ENCODE data around the gene SND1. TPM values are rescaled to one million over a fixed set of nuclear protein-coding genes. Genes with fewer than 3 reads are reported as not detected.

Gene SND1
- polyA plus RNA-seq, 3 donors: 46.5 to 97.3 (median 79.8) TPM

DNA sequence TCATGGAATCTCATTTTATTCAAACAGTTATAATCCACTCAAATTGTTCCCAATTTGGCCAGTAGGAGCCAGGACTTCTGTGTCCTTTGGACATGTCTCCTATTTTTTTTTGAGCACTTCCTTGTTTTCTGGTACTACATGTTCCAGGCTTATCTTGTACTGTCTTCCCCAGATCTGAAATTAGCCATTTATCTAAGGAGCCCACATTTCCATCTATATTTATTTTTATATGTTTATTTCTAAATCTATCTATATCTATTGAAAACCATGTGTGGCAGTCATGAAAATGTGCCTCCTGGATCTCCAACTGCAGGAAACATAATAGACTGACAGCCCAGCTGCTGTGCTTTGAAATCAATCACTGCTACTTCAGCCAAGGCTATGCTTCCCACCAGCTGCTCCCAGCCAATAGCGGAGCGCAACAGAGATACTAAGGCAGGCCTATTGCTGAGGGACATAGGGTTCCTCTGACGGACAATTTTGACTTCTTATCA, 232.1 kb downstream of the SND1 start:
- peak overlapping the region in 1 of 7 donors; percentile 63 for H3K27ac Mint-ChIP-seq
- intact Hi-C loops (cut with micrococcal nuclease): no loop called here
- WGBS (ENCODE audit: insufficient coverage): 100% methylated on average over 3 of the region's 3 CpGs

DNA sequence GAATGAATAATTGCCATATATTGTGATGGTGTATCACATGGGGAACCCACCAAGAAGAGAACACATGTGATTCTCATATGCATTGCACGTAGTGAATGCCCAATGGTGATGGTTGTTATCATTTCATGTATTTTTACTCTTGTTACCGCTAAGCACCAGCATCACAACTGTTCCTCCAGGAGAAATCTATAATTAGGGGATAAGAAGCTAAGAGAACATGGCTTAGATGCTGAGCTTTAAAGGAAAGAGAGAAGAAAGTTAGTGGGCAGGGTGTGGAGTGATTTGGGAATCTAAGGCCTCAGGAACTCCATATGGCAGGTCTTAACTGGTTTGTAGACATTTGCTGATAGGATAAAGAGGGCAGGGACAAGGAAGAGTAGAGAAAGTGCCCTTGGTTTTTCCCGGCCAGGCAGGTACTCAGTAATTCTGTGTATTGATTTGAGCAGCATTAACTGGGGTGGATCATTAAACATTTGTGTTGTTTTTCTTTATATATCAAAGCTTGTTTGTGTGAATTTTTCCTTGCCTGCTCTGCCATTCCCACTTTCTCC, 233.3 kb downstream of the SND1 start:
- Mint-ChIP-seq H3K4me1 (peaks cover 21% of the 10 kb centered on the region), H3K36me3 (peaks cover 40 to 42% of the 10 kb centered on the region in 2 donors), H3K9me3 (no peaks in the 10 kb centered on the region), H3K27me3 (ENCODE audit: low read depth in 3 of 3) (peaks cover 0 to 3% (median 0%) of the 10 kb centered on the region in 3 donors), H3K4me3 (no peak overlapping the region), H3K27ac (peak overlapping the region in 3 of 7 donors; percentile 5 to 45 (median 25))
- Histone ChIP-seq H3K27ac (ENCODE audit: low read depth in 1 of 2, low read length in 2 of 2) (no peak overlapping the region), H4K20me1 (ENCODE audit: insufficient read depth, low read length) (peaks cover 37% of the 10 kb centered on the region), H3K36me3 (replicated peaks in 1 of 2; ENCODE audit: control insufficient read depth in 1 of 2, insufficient read depth in 2 of 2, low read length in 2 of 2) (peaks cover 15 to 31% of the 10 kb centered on the region in 2 donors), H3K27me3 (ENCODE audit: control insufficient read depth in 2 of 2, insufficient read depth in 2 of 2, low read length in 2 of 2) (no peaks in the 10 kb centered on the region), H3K9ac (ENCODE audit: insufficient read depth, low read length, poor library complexity, severe bottlenecking) (no peak overlapping the region), H3K4me3 (replicated peaks in 1 of 3; ENCODE audit: low read depth in 2 of 3, low read length in 3 of 3) (no peak overlapping the region), H3K4me1 (ENCODE audit: control insufficient read depth in 1 of 2, insufficient read depth in 2 of 2, low read length in 2 of 2) (peaks cover 2 to 3% of the 10 kb centered on the region in 2 donors), H3K79me2 (ENCODE audit: insufficient read depth, low read length) (peaks cover 18% of the 10 kb centered on the region), H3K4me2 (replicated peaks; ENCODE audit: extremely low read depth, low read length, poor library complexity, severe bottlenecking) (no peak overlapping the region), H3K9me3 (replicated peaks in 1 of 2; ENCODE audit: control insufficient read depth in 1 of 2, insufficient read depth in 1 of 2, low read length in 2 of 2) (no peaks in the 10 kb centered on the region), H2AFZ (ENCODE audit: insufficient read depth, low read depth, low read length, poor library complexity, severe bottlenecking) (no peak overlapping the region)
- DNase-seq: no peak
- intact Hi-C loops (cut with micrococcal nuclease): no loop called here
- TF ChIP-seq, protein P1, sequence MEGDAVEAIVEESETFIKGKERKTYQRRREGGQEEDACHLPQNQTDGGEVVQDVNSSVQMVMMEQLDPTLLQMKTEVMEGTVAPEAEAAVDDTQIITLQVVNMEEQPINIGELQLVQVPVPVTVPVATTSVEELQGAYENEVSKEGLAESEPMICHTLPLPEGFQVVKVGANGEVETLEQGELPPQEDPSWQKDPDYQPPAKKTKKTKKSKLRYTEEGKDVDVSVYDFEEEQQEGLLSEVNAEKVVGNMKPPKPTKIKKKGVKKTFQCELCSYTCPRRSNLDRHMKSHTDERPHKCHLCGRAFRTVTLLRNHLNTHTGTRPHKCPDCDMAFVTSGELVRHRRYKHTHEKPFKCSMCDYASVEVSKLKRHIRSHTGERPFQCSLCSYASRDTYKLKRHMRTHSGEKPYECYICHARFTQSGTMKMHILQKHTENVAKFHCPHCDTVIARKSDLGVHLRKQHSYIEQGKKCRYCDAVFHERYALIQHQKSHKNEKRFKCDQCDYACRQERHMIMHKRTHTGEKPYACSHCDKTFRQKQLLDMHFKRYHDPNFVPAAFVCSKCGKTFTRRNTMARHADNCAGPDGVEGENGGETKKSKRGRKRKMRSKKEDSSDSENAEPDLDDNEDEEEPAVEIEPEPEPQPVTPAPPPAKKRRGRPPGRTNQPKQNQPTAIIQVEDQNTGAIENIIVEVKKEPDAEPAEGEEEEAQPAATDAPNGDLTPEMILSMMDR (IDR thresholded peaks at IDR 0.05): no peak
- WGBS (ENCODE audit: insufficient coverage): no CpG with 5 or more reads among the region's 3 CpGs

More for the DNA sequence above, 232.1 kb downstream of the SND1 start:
- H3K4me3 ChIP-seq (replicated peaks in 1 of 3; ENCODE audit: low read depth in 2 of 3, low read length in 3 of 3): no peak overlapping the region
- no peak overlapping the region for H2AFZ ChIP-seq (ENCODE audit: insufficient read depth, low read depth, low read length, poor library complexity, severe bottlenecking)
- no peak for DNase-seq
- H3K4me2 ChIP-seq (replicated peaks; ENCODE audit: extremely low read depth, low read length, poor library complexity, severe bottlenecking): no peak overlapping the region
- H3K27me3 Mint-ChIP-seq (ENCODE audit: low read depth in 3 of 3): peaks cover 0 to 3% (median 0%) of the 10 kb centered on the region in 3 donors
- H3K27me3 ChIP-seq (ENCODE audit: control insufficient read depth in 2 of 2, insufficient read depth in 2 of 2, low read length in 2 of 2): no peaks in the 10 kb centered on the region
- no peaks in the 10 kb centered on the region for H3K9me3 ChIP-seq (replicated peaks in 1 of 2; ENCODE audit: control insufficient read depth in 1 of 2, insufficient read depth in 1 of 2, low read length in 2 of 2)
- H3K27ac ChIP-seq (ENCODE audit: low read depth in 1 of 2, low read length in 2 of 2): no peak overlapping the region
- no peaks in the 10 kb centered on the region for H3K9me3 Mint-ChIP-seq
- peaks cover 32% of the 10 kb centered on the region in 2 donors for H3K36me3 Mint-ChIP-seq
- peaks cover 49% of the 10 kb centered on the region for H4K20me1 ChIP-seq (ENCODE audit: insufficient read depth, low read length)
- peaks cover 15 to 21% of the 10 kb centered on the region in 2 donors for H3K36me3 ChIP-seq (replicated peaks in 1 of 2; ENCODE audit: control insufficient read depth in 1 of 2, insufficient read depth in 2 of 2, low read length in 2 of 2)
- no peaks in the 10 kb centered on the region for H3K4me1 ChIP-seq (ENCODE audit: control insufficient read depth in 1 of 2, insufficient read depth in 2 of 2, low read length in 2 of 2)
- no peak overlapping the region for H3K9ac ChIP-seq (ENCODE audit: insufficient read depth, low read length, poor library complexity, severe bottlenecking)
- peaks cover 13% of the 10 kb centered on the region for H3K4me1 Mint-ChIP-seq
- H3K79me2 ChIP-seq (ENCODE audit: insufficient read depth, low read length): peaks cover 29% of the 10 kb centered on the region
- no peak overlapping the region for H3K4me3 Mint-ChIP-seq
- TF ChIP-seq, protein P1 (IDR thresholded peaks at IDR 0.05): no peak

All from CD14-positive monocyte (primary cell).